Measurements from ENCODE around the gene HEG1.
A peak's percentile ranks its signal among the peaks of the same experiment; 100 is the strongest.

Gene HEG1

DNA sequence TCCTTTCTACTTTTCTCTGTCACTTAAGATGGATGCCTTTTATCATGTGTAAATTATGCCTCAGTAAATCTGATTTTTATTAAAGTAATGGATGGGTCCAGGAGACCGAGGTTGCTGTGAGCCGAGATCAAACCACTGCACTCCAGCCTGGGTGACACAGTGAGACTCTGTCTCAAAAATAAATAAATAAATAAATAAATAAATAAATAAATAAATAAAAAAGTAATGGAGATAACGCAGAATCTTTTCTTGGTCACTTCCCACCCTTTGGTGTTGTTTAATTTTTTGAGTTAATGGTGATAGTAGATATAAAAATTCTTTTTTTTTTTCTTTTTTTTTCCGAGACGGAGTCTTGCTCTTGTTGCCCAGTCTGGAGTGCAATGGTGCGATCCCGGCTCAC is 77.2 kb downstream of the HEG1 start:
- Mint-ChIP-seq H3K4me1 (peaks cover 6% of the 10 kb centered on the region), H3K36me3 (ENCODE audit: insufficient read depth) (peaks cover 25% of the 10 kb centered on the region), H3K4me3 (no peak overlapping the region), H3K27ac (ENCODE audit: low read depth) (no peak overlapping the region), H3K27me3 (no peaks in the 10 kb centered on the region), H3K9me3 (no peaks in the 10 kb centered on the region)
- no peak for DNase-seq (ENCODE audit: low spot score in 2 of 2)
- no peak for ATAC-seq (replicated peaks; ENCODE audit: extremely low read depth, poor library complexity, severe bottlenecking)

DNA sequence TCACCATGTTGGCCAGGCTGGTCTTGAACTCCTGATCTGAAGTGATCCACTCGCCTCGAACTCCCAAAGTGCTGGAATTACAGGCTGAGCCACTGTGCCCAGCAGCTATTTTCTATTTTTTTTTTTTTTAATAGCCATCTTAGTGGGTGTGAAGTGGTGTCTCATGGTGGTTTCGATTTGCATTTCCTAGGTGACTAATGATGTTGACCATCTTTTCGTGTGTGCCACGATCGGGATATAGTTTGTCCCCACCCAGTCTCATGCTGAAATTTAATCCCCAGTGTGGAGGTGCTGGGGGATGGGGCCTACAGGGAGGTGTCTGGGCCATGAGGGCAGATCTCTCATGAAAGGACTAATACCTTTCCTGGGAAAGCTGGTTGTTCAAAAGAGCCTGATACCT is 79.4 kb downstream of the HEG1 start:
- ATAC-seq (replicated peaks; ENCODE audit: extremely low read depth, poor library complexity, severe bottlenecking) (no peak), DNase-seq (ENCODE audit: low spot score in 2 of 2) (no peak)
- Mint-ChIP-seq H3K27me3 (no peaks in the 10 kb centered on the region), H3K36me3 (ENCODE audit: insufficient read depth) (peaks cover 25% of the 10 kb centered on the region), H3K4me1 (peaks cover 6% of the 10 kb centered on the region), H3K9me3 (no peaks in the 10 kb centered on the region), H3K27ac (ENCODE audit: low read depth) (no peak overlapping the region), H3K4me3 (no peak overlapping the region)

DNA sequence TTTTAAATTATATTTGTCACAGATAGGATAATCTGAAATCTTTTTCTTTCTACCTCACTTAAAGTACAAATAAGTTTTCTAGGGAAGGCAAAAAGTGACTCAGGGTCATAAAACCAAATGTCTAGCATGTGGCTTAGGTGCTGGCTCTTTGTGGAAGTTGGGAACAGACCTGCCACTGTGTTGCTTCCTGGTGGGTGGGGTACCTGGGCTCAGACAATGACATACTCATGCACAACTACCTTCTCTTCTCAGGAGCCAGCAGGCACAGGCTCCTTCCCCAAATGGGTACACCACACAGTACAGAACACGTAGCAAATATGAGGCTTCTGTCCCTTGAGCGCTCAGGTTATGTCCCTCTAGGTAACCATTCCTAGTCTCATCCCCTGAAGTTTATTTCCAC is 81.1 kb downstream of the HEG1 start:
- Mint-ChIP-seq H3K9me3 (no peaks in the 10 kb centered on the region), H3K27ac (ENCODE audit: low read depth) (peak overlapping the region; percentile 35), H3K4me3 (no peak overlapping the region), H3K4me1 (peaks cover 6% of the 10 kb centered on the region), H3K36me3 (ENCODE audit: insufficient read depth) (peaks cover 34% of the 10 kb centered on the region), H3K27me3 (no peaks in the 10 kb centered on the region)
- DNase-seq (ENCODE audit: low spot score in 2 of 2) (no peak), ATAC-seq (replicated peaks; ENCODE audit: extremely low read depth, poor library complexity, severe bottlenecking) (no peak)

DNA sequence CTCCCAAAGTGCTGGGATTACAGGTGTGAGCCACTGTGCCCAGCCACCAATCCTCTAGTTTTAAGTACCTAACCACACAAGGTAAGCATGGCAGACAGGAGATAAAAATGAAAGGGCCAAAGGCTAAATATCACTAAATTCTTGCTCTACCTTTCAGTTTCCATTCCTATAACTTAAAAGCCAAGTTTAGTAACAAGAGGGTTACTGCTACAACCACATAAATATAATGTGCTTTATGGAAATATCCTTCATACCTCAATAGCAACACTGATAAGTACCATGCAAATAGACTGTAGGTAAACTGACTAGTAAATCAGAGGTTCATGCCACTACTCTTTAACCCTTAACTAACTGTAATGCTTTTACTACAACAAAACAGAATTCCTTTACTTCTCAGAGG is 82.5 kb downstream of the HEG1 start:
- H3K4me3 Mint-ChIP-seq: no peak overlapping the region
- no peak overlapping the region for H3K27ac Mint-ChIP-seq (ENCODE audit: low read depth)
- H3K4me1 Mint-ChIP-seq: peaks cover 6% of the 10 kb centered on the region
- peaks cover 31% of the 10 kb centered on the region for H3K36me3 Mint-ChIP-seq (ENCODE audit: insufficient read depth)
- H3K27me3 Mint-ChIP-seq: no peaks in the 10 kb centered on the region
- no peak for DNase-seq (ENCODE audit: low spot score in 2 of 2)
- no peaks in the 10 kb centered on the region for H3K9me3 Mint-ChIP-seq
- no peak for ATAC-seq (replicated peaks; ENCODE audit: extremely low read depth, poor library complexity, severe bottlenecking)

DNA sequence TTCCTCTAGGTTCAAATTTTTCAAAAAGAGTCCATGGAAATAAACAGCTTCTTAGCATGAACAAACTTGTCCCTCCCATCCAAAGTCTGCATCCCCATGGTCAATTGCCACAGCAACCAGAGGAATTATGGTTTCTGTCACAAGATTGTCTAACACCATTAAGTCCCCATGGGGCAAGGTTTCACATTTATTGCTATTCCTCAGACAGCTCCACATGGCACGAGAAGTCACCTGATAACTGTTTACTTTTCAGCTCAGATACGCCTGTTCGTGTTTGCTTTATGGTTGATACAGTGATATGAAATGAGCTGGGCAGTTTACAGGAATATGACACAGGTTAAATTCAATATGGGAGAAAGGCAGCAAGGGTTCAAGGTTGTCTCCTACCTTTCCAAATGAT is 83.3 kb downstream of the HEG1 start:
- Mint-ChIP-seq H3K27me3 (no peaks in the 10 kb centered on the region), H3K4me3 (no peak overlapping the region), H3K9me3 (no peaks in the 10 kb centered on the region), H3K36me3 (ENCODE audit: insufficient read depth) (peaks cover 32% of the 10 kb centered on the region), H3K27ac (ENCODE audit: low read depth) (no peak overlapping the region), H3K4me1 (peaks cover 6% of the 10 kb centered on the region)
- ATAC-seq (replicated peaks; ENCODE audit: extremely low read depth, poor library complexity, severe bottlenecking) (no peak), DNase-seq (ENCODE audit: low spot score in 2 of 2) (no peak)

DNA sequence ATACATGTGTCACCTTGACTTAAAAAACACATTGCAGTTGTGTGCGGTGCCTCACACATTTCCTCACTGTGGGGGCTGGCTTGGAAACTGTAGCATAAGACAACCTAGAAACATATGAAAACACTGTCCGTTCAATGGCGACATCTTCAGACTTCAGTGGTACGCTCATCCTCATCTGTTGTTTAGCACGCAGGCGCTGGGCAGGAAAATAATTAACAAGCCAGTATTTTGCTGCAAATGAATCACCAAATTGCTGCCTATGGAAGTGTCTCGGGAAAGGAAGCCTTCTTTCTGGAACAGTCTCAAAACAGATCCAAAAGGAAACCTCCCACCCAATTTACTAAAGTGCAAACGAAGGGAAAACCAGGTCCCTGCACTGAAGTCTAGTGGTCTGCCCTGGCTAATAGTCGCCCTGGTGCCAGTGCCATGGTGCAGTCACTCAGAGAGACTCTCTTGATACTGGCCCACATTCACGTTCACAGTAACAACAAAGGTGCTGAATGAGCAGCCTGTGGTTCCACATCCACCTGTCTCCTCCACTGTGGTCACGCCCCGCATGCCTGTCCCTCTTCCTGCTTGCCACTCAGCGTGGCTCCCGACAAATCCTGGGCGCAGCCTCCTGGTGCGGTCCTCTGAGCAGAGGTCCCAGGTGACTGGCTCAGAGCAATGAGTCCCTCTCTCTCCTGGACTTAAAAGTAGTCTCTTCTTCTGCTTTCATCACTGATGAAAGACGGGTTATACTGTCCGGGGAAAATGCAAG is 85.7 kb downstream of the HEG1 start:
- Mint-ChIP-seq H3K27ac (ENCODE audit: low read depth) (no peak overlapping the region), H3K4me1 (no peaks in the 10 kb centered on the region), H3K36me3 (ENCODE audit: insufficient read depth) (peaks cover 19% of the 10 kb centered on the region), H3K4me3 (no peak overlapping the region), H3K9me3 (no peaks in the 10 kb centered on the region), H3K27me3 (no peaks in the 10 kb centered on the region)
- DNase-seq (ENCODE audit: low spot score in 2 of 2) (no peak), ATAC-seq (replicated peaks; ENCODE audit: extremely low read depth, poor library complexity, severe bottlenecking) (no peak)

DNA sequence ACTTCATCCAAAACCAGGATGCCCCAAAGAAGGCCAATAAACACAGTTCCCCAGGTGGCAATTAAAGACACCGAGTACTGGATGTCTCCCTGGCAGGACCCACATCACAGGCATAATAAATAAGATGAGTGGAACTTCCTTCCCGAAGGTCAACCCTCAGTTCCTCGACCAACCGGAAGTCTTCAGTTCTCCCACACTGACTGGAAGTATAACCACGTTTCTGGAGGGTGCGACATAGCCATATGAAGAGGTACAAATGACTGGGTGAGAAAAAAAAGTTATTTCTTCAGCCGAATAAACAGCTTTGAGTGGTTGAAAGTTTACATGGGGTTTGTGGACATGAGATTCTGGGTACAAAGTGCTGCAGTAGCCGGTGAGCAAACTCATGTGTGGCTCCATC is 86.6 kb downstream of the HEG1 start:
- DNase-seq (ENCODE audit: low spot score in 2 of 2) (no peak), ATAC-seq (replicated peaks; ENCODE audit: extremely low read depth, poor library complexity, severe bottlenecking) (no peak)
- Mint-ChIP-seq H3K9me3 (no peaks in the 10 kb centered on the region), H3K27me3 (no peaks in the 10 kb centered on the region), H3K4me3 (no peak overlapping the region), H3K36me3 (ENCODE audit: insufficient read depth) (peaks cover 19% of the 10 kb centered on the region), H3K4me1 (no peaks in the 10 kb centered on the region), H3K27ac (ENCODE audit: low read depth) (no peak overlapping the region)

DNA sequence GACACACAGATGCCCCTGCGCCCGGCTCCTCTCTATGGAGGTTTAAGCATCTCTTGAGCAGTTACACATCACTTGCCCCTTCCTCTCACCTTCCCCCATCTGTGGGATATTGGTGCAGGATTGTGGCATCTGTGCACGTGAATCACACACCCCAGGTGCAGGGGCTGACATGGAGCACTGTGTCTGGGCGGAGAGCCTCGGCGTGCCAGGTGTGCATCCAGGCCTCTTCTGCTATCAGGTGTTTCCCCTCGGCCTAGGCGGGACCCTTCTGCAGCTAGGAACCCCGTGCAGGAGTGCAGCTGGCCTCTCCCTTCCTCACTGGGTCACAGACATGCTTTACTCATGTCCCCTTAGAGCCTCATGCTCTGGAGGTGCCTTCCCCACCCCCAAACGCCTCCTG is 87.8 kb downstream of the HEG1 start:
- ATAC-seq (replicated peaks; ENCODE audit: extremely low read depth, poor library complexity, severe bottlenecking): no peak
- H3K4me1 Mint-ChIP-seq: no peaks in the 10 kb centered on the region
- peak overlapping the region; percentile 58 for H3K27ac Mint-ChIP-seq (ENCODE audit: low read depth)
- no peaks in the 10 kb centered on the region for H3K9me3 Mint-ChIP-seq
- no peak overlapping the region for H3K4me3 Mint-ChIP-seq
- H3K36me3 Mint-ChIP-seq (ENCODE audit: insufficient read depth): peaks cover 16% of the 10 kb centered on the region
- no peaks in the 10 kb centered on the region for H3K27me3 Mint-ChIP-seq
- DNase-seq (ENCODE audit: low spot score in 2 of 2): no peak

DNA sequence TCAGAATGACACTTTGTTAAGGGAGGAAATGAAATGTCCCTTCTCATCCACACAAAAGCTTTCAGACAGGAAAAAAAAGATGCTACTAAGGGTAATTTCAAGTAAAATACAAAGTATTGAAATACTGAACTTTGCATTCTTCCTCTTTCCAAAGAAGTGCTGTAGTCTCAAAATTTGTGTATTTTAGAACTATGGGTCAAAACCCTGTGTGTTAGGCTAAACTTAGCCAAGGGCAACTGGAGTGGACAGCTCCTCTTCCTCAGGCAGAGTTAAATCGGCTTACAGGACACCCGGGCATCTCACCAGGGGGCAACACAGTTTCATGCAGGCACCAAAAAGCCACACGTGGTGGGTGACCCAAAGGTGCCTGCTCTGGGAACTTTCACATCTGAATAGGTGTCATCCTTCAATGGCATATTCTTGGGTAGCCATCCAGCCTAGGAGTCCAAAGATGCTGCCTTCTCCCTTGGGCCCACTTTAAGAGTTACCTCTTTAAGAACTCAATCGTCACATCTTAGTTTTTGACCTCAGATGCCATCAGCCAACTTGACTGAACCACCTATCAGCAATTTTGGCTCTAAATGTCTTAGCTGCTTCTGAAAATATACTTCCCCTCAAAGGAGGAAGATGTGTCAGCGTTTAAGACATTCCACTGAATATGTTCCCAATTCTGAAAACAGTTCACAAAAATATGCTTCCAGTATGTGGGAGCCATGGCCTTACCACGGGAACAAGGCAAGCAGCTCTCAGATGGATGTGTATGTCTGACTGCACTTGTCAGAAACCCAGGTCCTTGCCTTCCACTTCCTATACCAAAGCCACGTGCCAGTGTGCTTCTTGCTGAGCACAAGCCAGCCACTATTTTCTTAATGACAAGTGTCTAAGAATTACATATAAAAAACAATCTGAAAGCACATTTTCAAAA is 89.0 kb downstream of the HEG1 start:
- no peak for ATAC-seq (replicated peaks; ENCODE audit: extremely low read depth, poor library complexity, severe bottlenecking)
- Mint-ChIP-seq H3K4me3 (no peak overlapping the region), H3K27me3 (no peaks in the 10 kb centered on the region)

DNA sequence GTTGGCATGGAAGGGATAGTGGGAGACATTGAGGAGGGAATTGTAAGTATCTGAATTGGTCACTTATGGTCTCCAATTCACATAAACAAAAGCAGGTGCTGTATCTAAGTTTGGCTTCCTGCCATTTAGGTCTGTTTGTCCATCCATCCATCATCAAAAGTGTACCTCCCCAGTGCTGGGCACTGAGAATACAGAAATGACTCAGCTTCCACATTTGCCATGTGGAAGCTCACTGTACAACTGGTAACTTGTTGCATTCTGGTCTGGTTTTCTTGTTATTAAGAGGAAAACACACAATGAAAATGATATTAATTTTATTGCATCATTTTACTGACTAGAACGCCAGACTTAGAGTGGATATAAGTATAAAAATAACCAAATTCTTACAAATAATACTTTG is 90.4 kb downstream of the HEG1 start:
- DNase-seq (ENCODE audit: low spot score in 2 of 2) (no peak), ATAC-seq (replicated peaks; ENCODE audit: extremely low read depth, poor library complexity, severe bottlenecking) (no peak)
- peaks cover 10% of the 10 kb centered on the region for H3K36me3 Mint-ChIP-seq (ENCODE audit: insufficient read depth)
- no peak overlapping the region for H3K4me3 Mint-ChIP-seq
- H3K27ac Mint-ChIP-seq (ENCODE audit: low read depth): no peak overlapping the region
- no peaks in the 10 kb centered on the region for H3K4me1 Mint-ChIP-seq
- H3K9me3 Mint-ChIP-seq: no peaks in the 10 kb centered on the region
- H3K27me3 Mint-ChIP-seq: no peaks in the 10 kb centered on the region

More for the DNA sequence above, 89.0 kb downstream of the HEG1 start:
- no peak for DNase-seq (ENCODE audit: low spot score in 2 of 2)
- peak overlapping the region; percentile 22 for H3K27ac Mint-ChIP-seq (ENCODE audit: low read depth)
- no peaks in the 10 kb centered on the region for H3K4me1 Mint-ChIP-seq
- H3K9me3 Mint-ChIP-seq: no peaks in the 10 kb centered on the region
- peaks cover 13% of the 10 kb centered on the region for H3K36me3 Mint-ChIP-seq (ENCODE audit: insufficient read depth)

DNA sequence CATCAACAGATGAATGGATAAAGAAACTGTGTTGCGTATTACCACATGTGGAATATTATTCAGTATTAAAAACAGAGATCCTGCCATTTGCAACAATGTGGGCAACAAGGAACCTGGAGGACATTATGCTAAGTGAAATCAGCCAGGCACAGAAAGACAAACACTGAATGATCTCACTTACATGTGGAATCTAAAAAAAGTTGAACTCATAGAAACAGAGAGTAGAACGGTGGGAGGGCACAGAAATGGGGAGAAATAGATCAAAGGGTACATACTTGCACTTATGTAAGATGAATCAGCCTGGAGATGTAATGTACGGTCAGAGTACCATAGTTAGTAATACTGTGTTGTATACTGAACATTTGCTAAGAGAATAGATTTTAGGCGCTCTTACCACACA is 91.4 kb downstream of the HEG1 start:
- Mint-ChIP-seq H3K4me3 (no peak overlapping the region), H3K36me3 (ENCODE audit: insufficient read depth) (peaks cover 4% of the 10 kb centered on the region), H3K4me1 (no peaks in the 10 kb centered on the region), H3K9me3 (no peaks in the 10 kb centered on the region), H3K27ac (ENCODE audit: low read depth) (no peak overlapping the region), H3K27me3 (no peaks in the 10 kb centered on the region)
- no peak for ATAC-seq (replicated peaks; ENCODE audit: extremely low read depth, poor library complexity, severe bottlenecking)
- DNase-seq (ENCODE audit: low spot score in 2 of 2): no peak

DNA sequence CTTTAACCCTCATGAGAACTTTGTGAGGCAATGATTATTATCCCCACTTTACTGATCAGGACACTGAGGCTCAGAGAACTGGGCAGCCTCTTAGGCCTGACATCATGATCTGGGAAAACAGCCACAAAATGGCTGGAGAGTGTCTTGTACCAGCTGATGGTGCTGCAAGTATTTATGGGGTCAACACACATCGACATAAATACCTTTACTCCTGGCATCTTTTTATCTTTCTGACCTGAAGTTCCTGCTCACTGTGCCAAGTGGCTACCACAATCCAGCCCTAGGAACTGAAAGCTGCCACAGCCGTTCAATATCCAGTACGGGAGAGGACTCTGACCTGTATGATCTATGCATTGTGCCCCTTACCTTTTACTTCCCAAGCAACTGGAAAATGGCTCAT is 92.0 kb downstream of the HEG1 start:
- no peaks in the 10 kb centered on the region for H3K27me3 Mint-ChIP-seq
- H3K4me1 Mint-ChIP-seq: no peaks in the 10 kb centered on the region
- peaks cover 4% of the 10 kb centered on the region for H3K36me3 Mint-ChIP-seq (ENCODE audit: insufficient read depth)
- H3K4me3 Mint-ChIP-seq: no peak overlapping the region
- H3K27ac Mint-ChIP-seq (ENCODE audit: low read depth): no peak overlapping the region
- DNase-seq (ENCODE audit: low spot score in 2 of 2): no peak
- H3K9me3 Mint-ChIP-seq: no peaks in the 10 kb centered on the region
- no peak for ATAC-seq (replicated peaks; ENCODE audit: extremely low read depth, poor library complexity, severe bottlenecking)

DNA sequence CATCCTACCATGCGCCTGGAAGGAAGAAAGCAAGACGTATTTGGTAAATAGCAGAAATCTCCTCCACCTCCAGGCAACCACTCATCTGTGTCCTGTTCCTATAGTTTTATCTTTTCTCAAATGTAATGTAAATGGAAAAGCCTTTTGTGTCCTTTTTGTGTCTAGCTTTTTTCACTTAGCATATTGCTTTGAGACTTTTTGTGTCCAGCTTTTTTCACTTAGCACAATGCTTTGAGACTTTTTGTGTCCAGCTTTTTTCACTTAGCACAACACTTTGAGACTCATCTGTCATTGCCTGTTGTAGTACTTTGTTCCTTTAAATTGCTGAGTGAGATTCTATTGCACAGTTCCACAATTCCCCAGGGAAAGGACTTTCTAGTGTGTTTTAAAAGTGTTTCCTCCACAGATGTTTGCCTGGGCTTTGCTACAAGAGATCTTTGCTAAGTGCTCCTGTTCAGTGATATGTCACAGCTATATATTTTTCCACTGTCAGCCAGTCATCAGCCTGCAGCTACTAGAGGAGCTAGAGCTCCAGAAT is 93.3 kb downstream of the HEG1 start:
- Mint-ChIP-seq H3K9me3 (no peaks in the 10 kb centered on the region), H3K4me3 (no peak overlapping the region), H3K27me3 (no peaks in the 10 kb centered on the region), H3K4me1 (no peaks in the 10 kb centered on the region), H3K27ac (ENCODE audit: low read depth) (no peak overlapping the region), H3K36me3 (ENCODE audit: insufficient read depth) (no peaks in the 10 kb centered on the region)
- ATAC-seq (replicated peaks; ENCODE audit: extremely low read depth, poor library complexity, severe bottlenecking) (no peak), DNase-seq (ENCODE audit: low spot score in 2 of 2) (no peak)
